Esophagus squamous epithelium (tissue), 4 donors: ENCODE data around the gene CORO2A.

Experiments used
- CTCF ChIP-seq, 6 experiments: fragments of 450-650 bp in 4 of 6; fragments of 200-600 bp in 2 of 6; sonication (generic) in 2 of 6; IDR thresholded peaks; one replicate each; pipeline ENCODE4 v1.5.1; 2016 to 2019; ENCODE audit warnings: antibody characterized with exemption in 6 of 6, mild to moderate bottlenecking in 4 of 6, moderate library complexity in 4 of 6
- POLR2A ChIP-seq, 4 donors: fragments of 450-650 bp; IDR thresholded peaks; one replicate each; pipeline ENCODE4 v1.6.1; 2017; ENCODE audit warnings: antibody characterized with exemption in 4 of 4, mild to moderate bottlenecking in 4 of 4, moderate library complexity in 3 of 4

- TF ChIP-seq CTCF (IDR thresholded peaks at IDR 0.05) (no peak), POLR2A (IDR thresholded peaks at IDR 0.05) (no peak)
These were observed 17.3 kb downstream of the CORO2A start for GRCh38 chr9:98175028-98175569.
